Loucy (cell line): ENCODE measurements around the gene TPRG1L.

Experiments used
- H2AFZ ChIP-seq: fragments of 200-600 bp; sonication (generic); 2 replicates; pipeline ENCODE4 v1.6.0; 2016; ENCODE audit warnings: antibody characterized with exemption, mild to moderate bottlenecking, low read length, moderate library complexity
- H3F3A ChIP-seq: fragments of 200-600 bp; 2 replicates; pipeline ENCODE4 v1.6.0; 2016; ENCODE audit warnings: antibody characterized with exemption, low read depth, mild to moderate bottlenecking
- H3K27me3 ChIP-seq: fragments of 200-600 bp; sonication (generic); 2 replicates; pipeline ENCODE4 v1.6.1; 2014; ENCODE audit warnings: low read length, mild to moderate bottlenecking; ENCODE audit not compliant: insufficient read depth, poor library complexity, severe bottlenecking
- H3K36me3 ChIP-seq: fragments of 200-600 bp; sonication (generic); 2 replicates; pipeline ENCODE4 v1.6.1; 2016; ENCODE audit warnings: low read length; ENCODE audit not compliant: insufficient read depth
- H3K4me1 ChIP-seq: fragments of 200-600 bp; sonication (generic); 2 replicates; pipeline ENCODE4 v1.5.1; 2014; ENCODE audit warnings: low read length, mild to moderate bottlenecking; ENCODE audit not compliant: insufficient read depth, poor library complexity, severe bottlenecking
- H3K4me2 ChIP-seq: fragments of 200-600 bp; sonication (generic); 2 replicates; pipeline ENCODE4 v1.6.0; 2014; ENCODE audit warnings: antibody characterized with exemption, low read length, low read depth, mild to moderate bottlenecking; ENCODE audit not compliant: poor library complexity, severe bottlenecking
- H3K4me3 ChIP-seq: fragments of 200-600 bp; sonication (generic); 2 replicates; pipeline ENCODE4 v1.5.1; 2014; ENCODE audit warnings: low read length, mild to moderate bottlenecking, mixed read lengths; ENCODE audit not compliant: poor library complexity, severe bottlenecking
- H3K79me2 ChIP-seq: fragments of 200-600 bp; sonication (generic); 2 replicates; pipeline ENCODE4 v1.6.1; 2014; ENCODE audit warnings: low read length; ENCODE audit not compliant: insufficient read depth
- H3K9ac ChIP-seq: fragments of 200-600 bp; sonication (generic); 2 replicates; pipeline ENCODE4 v1.6.0; 2014; ENCODE audit warnings: mild to moderate bottlenecking, low read depth, low read length, moderate library complexity; ENCODE audit not compliant: poor library complexity, severe bottlenecking
- H3K9me2 ChIP-seq: fragments of 200-600 bp; sonication (generic); replicated peaks from 2 replicates; pipeline ENCODE4 v1.6.1; 2016; ENCODE audit warnings: low read depth, low read length, mixed read lengths
- H3K9me3 ChIP-seq: fragments of 200-600 bp; sonication (generic); 2 replicates; pipeline ENCODE4 v1.6.1; 2014; ENCODE audit warnings: mild to moderate bottlenecking, antibody characterized with exemption, low read length, low read depth; ENCODE audit not compliant: insufficient read depth
- H4K20me1 ChIP-seq: fragments of 200-600 bp; sonication (generic); 2 replicates; pipeline ENCODE4 v1.6.0; 2014; ENCODE audit warnings: antibody characterized with exemption, low read length, mild to moderate bottlenecking; ENCODE audit not compliant: insufficient read depth, poor library complexity, severe bottlenecking
- CTCF ChIP-seq: fragments of 200-600 bp; sonication (generic); conservative IDR thresholded peaks from 2 replicates; pipeline ENCODE4 v1.5.1; 2014; ENCODE audit warnings: mild to moderate bottlenecking, antibody characterized with exemption, low read length
- EZH2phosphoT487 ChIP-seq: fragments of 200-600 bp; IDR thresholded peaks from 2 replicates; pipeline ENCODE4 v1.6.1; 2018; ENCODE audit warnings: antibody characterized with exemption, mild to moderate bottlenecking, moderate library complexity, borderline replicate concordance

The TPRG1L gene

GRCh38 chr1:3663999-3664699 is 39.3 kb downstream of the TPRG1L start:
- Histone ChIP-seq H3K79me2 (no peaks in the 10 kb centered on the region), H3K9me3 (no peaks in the 10 kb centered on the region), H3K9me2 (no peaks in the 10 kb centered on the region), H3K9ac (no peak overlapping the region), H3K4me1 (peaks cover 8% of the 10 kb centered on the region), H3K27me3 (no peaks in the 10 kb centered on the region), H3K4me3 (no peak overlapping the region), H3K4me2 (no peak overlapping the region), H2AFZ (peak overlapping the region; percentile 97), H3F3A (no peaks in the 10 kb centered on the region), H4K20me1 (no peaks in the 10 kb centered on the region), H3K36me3 (no peaks in the 10 kb centered on the region)
- TF ChIP-seq CTCF (no peak), EZH2phosphoT487 (no peak)

- Histone ChIP-seq H2AFZ (peak overlapping the region; percentile 97), H3K4me3 (no peak overlapping the region), H4K20me1 (no peaks in the 10 kb centered on the region), H3K9me3 (no peaks in the 10 kb centered on the region), H3K79me2 (no peaks in the 10 kb centered on the region), H3K9ac (no peak overlapping the region), H3K9me2 (no peaks in the 10 kb centered on the region), H3K27me3 (no peaks in the 10 kb centered on the region), H3K4me1 (peaks cover 8% of the 10 kb centered on the region), H3F3A (no peaks in the 10 kb centered on the region), H3K36me3 (no peaks in the 10 kb centered on the region), H3K4me2 (no peak overlapping the region)
- no peak for TF ChIP-seq EZH2phosphoT487
- TF ChIP-seq CTCF = no peak
These were observed 40.0 kb downstream of the TPRG1L start for GRCh38 chr1:3664700-3665375.

- H4K20me1 ChIP-seq = no peaks in the 10 kb centered on the region
- H3K9me3 ChIP-seq = no peaks in the 10 kb centered on the region
- no peaks in the 10 kb centered on the region for H3F3A ChIP-seq
- peaks cover 8% of the 10 kb centered on the region for H3K4me1 ChIP-seq
- no peak overlapping the region for H3K4me3 ChIP-seq
- no peaks in the 10 kb centered on the region for H3K9me2 ChIP-seq
- no peaks in the 10 kb centered on the region for H3K79me2 ChIP-seq
- no peak overlapping the region for H3K4me2 ChIP-seq
- TF ChIP-seq CTCF (no peak), EZH2phosphoT487 (no peak)
- H2AFZ ChIP-seq = no peak overlapping the region
- no peaks in the 10 kb centered on the region for H3K27me3 ChIP-seq
- no peak overlapping the region for H3K9ac ChIP-seq
- H3K36me3 ChIP-seq = no peaks in the 10 kb centered on the region
These were observed 43.3 kb downstream of the TPRG1L start for GRCh38 chr1:3668148-3668547.
